Sigmoid colon (tissue), 4 donors: ENCODE data around the gene IQSEC3.

Experiments
- CTCF ChIP-seq, 4 experiments: fragments of 450-650 bp in 3 of 4; fragments of 200-600 bp in 1 of 4; IDR thresholded peaks; one replicate each; pipeline ENCODE4 v1.5.1; 2016 to 2019; ENCODE audit warnings: antibody characterized with exemption in 4 of 4, mild to moderate bottlenecking in 3 of 4, moderate library complexity in 2 of 4
- EP300 ChIP-seq, 4 donors: sonication (generic); formaldehyde crosslinking; IDR thresholded peaks; one replicate each; pipeline ENCODE4 v1.6.1; 2017; ENCODE audit warnings: antibody characterized with exemption in 4 of 4

DNA sequence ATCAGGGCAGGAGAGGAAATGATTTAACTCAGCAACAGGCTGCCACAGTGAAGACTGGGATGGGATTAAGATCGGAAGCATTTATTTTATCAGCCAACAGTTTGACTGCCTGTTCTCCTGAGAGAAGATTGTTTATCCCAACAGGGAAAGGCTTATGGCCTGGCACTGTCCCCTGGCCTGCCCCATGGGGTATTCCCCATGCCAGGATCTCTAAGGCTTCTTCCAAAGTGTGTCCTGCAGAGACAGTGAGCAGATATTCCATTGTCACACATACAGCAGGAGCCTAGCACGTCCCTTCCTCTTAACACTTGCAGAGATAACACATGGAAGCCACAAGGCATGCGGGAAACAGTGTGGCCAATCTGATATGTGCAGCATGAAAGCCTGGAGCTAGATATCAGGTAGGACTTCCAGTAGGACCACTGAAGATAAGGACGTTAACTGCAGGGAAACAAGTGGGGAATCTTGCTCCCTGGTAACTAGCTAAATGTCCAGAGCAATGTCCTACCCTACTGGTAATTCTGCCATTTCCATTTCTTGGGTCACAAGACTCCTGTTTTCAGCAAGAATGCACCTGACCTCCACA lies 48.2 kb downstream of the IQSEC3 start:
- no peak for TF ChIP-seq EP300 (IDR thresholded peaks at IDR 0.05)
- no peak for TF ChIP-seq CTCF (IDR thresholded peaks at IDR 0.05)
